KMS-11 (cell line): ENCODE results near the gene RNF145.

Experiments used
- H2AFZ ChIP-seq: fragments of 200-600 bp; sonication (generic); 2 replicates; pipeline ENCODE4 v1.6.1; 2016; ENCODE audit warnings: antibody characterized with exemption, mixed run types, low read depth
- H3K27ac ChIP-seq: fragments of 200-600 bp; sonication (generic); 2 replicates; pipeline ENCODE4 v1.6.1; 2016; ENCODE audit warnings: mild to moderate bottlenecking, mixed run types
- H3K27me3 ChIP-seq: fragments of 200-600 bp; sonication (generic); 2 replicates; pipeline ENCODE4 v1.6.1; 2017; ENCODE audit warnings: mild to moderate bottlenecking, low read depth, mixed run types, moderate library complexity; ENCODE audit not compliant: insufficient read depth
- H3K36me3 ChIP-seq: fragments of 200-600 bp; sonication (generic); 2 replicates; pipeline ENCODE4 v1.6.1; 2017; ENCODE audit warnings: mild to moderate bottlenecking, mixed run types; ENCODE audit not compliant: insufficient read depth
- H3K4me1 ChIP-seq: fragments of 200-600 bp; sonication (generic); 2 replicates; pipeline ENCODE4 v1.6.1; 2016; ENCODE audit warnings: mild to moderate bottlenecking, low read depth, mixed run types; ENCODE audit not compliant: poor library complexity, severe bottlenecking
- H3K4me2 ChIP-seq: fragments of 200-600 bp; sonication (generic); 2 replicates; pipeline ENCODE4 v1.7.0; 2016; ENCODE audit warnings: mild to moderate bottlenecking, mixed run types
- H3K4me3 ChIP-seq: fragments of 200-600 bp; sonication (generic); IDR thresholded peaks from 2 replicates; pipeline ENCODE4 v1.6.1; 2017; ENCODE audit warnings: low read depth, low read length, mixed read lengths; ENCODE audit not compliant: insufficient read depth
- H3K79me2 ChIP-seq: fragments of 200-600 bp; sonication (generic); 2 replicates; pipeline ENCODE4 v1.6.1; 2016; ENCODE audit warnings: low read depth, mixed run types; ENCODE audit not compliant: insufficient read depth
- H3K9ac ChIP-seq: fragments of 200-600 bp; sonication (generic); 2 replicates; pipeline ENCODE4 v1.6.1; 2016; ENCODE audit warnings: mild to moderate bottlenecking, mixed run types
- H4K20me1 ChIP-seq: fragments of 200-600 bp; sonication (generic); 2 replicates; pipeline ENCODE4 v1.6.1; 2016; ENCODE audit warnings: mild to moderate bottlenecking, mixed run types; ENCODE audit not compliant: insufficient read depth
- TF ChIP-seq, protein P1 (sequence below): fragments of 200-600 bp; sonication (generic); conservative IDR thresholded peaks from 2 replicates; pipeline ENCODE4 v1.6.1; 2017; ENCODE audit warnings: low read depth, mild to moderate bottlenecking, antibody characterized with exemption, low read length, moderate library complexity, mixed read lengths

The RNF145 gene

DNA sequence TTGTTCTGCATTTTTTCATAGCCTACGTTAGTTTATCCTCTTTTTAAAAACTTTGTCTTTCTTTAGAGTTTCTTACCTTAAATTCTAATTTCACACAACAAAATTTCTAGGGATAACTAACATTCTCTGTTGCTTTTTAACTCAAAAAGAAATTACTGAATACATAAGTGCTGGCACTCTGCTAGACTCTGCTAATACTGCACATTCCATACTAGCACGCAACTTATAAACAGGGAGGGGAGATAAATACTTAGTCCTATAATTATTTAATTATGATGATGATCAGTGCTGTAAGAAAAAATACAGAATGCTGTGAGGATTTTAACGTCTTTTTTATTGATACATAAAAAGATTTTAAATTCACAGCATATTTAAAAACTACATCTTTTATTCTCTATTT is 25.1 kb downstream of the RNF145 start:
- TF ChIP-seq, protein P1, sequence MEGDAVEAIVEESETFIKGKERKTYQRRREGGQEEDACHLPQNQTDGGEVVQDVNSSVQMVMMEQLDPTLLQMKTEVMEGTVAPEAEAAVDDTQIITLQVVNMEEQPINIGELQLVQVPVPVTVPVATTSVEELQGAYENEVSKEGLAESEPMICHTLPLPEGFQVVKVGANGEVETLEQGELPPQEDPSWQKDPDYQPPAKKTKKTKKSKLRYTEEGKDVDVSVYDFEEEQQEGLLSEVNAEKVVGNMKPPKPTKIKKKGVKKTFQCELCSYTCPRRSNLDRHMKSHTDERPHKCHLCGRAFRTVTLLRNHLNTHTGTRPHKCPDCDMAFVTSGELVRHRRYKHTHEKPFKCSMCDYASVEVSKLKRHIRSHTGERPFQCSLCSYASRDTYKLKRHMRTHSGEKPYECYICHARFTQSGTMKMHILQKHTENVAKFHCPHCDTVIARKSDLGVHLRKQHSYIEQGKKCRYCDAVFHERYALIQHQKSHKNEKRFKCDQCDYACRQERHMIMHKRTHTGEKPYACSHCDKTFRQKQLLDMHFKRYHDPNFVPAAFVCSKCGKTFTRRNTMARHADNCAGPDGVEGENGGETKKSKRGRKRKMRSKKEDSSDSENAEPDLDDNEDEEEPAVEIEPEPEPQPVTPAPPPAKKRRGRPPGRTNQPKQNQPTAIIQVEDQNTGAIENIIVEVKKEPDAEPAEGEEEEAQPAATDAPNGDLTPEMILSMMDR = no peak
- Histone ChIP-seq H3K4me2 (no peak overlapping the region), H3K27me3 (no peaks in the 10 kb centered on the region), H4K20me1 (no peaks in the 10 kb centered on the region), H3K4me3 (no peak overlapping the region), H3K4me1 (no peaks in the 10 kb centered on the region), H3K27ac (no peak overlapping the region), H2AFZ (no peak overlapping the region), H3K79me2 (peaks cover 4% of the 10 kb centered on the region; the same call in 1 of the 2 replicates), H3K36me3 (no peaks in the 10 kb centered on the region), H3K9ac (no peak overlapping the region)

DNA sequence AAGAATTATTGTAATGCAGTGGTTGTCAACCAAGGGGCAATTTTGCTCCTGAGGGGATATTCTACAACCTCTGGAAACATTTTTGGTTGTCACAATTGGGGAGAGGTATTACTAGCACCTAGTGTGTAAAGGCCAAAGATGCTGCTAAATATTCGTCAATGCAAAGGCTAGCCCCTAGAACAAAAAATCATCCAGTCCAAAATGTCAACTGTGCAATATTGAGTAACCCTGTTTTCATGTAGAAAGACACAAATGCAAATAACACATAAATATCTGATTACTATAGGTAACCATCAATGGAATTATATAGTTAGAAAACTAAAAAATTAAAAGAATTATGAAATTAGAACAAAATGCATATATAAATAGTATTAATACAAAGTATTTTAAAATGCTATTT is 26.1 kb downstream of the RNF145 start:
- Histone ChIP-seq H3K27me3 (no peaks in the 10 kb centered on the region), H3K36me3 (no peaks in the 10 kb centered on the region), H3K27ac (no peak overlapping the region), H4K20me1 (no peaks in the 10 kb centered on the region), H3K4me2 (no peak overlapping the region), H3K9ac (no peak overlapping the region), H3K4me3 (no peak overlapping the region), H3K79me2 (peaks cover 2% of the 10 kb centered on the region; the same call in 1 of the 2 replicates), H3K4me1 (no peaks in the 10 kb centered on the region), H2AFZ (no peak overlapping the region)
- TF ChIP-seq, protein P1 = no peak

DNA sequence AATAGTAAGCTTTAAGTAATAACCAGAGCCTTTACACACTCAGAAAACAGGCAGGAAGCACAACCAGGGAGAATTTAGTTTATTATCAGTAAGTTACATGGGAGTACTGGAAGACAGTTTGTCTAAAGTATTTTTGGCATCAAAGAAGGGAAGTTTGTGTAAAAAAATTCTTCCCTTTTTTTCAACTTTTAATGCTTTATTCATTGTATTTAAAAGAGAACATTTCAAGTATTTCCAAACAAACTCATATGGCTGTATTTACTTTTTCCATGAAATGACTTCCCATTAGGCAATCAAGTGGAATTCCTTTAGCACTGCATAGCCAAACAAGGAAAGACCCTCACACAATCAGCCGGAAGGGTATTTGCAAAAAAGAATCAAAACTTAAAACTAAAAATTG is 26.7 kb downstream of the RNF145 start:
- no peak overlapping the region for H3K4me2 ChIP-seq
- no peak overlapping the region for H3K27ac ChIP-seq
- H4K20me1 ChIP-seq = no peaks in the 10 kb centered on the region
- H2AFZ ChIP-seq = no peak overlapping the region
- no peaks in the 10 kb centered on the region for H3K36me3 ChIP-seq
- no peaks in the 10 kb centered on the region for H3K27me3 ChIP-seq
- no peaks in the 10 kb centered on the region for H3K79me2 ChIP-seq
- TF ChIP-seq, protein P1 = no peak
- no peak overlapping the region for H3K9ac ChIP-seq
- H3K4me1 ChIP-seq = no peaks in the 10 kb centered on the region
- no peak overlapping the region for H3K4me3 ChIP-seq

GRCh38 chr5:159181651-159182050 is 27.7 kb downstream of the RNF145 start:
- H3K9ac ChIP-seq = no peak overlapping the region
- no peak overlapping the region for H3K27ac ChIP-seq
- H3K36me3 ChIP-seq = no peaks in the 10 kb centered on the region
- H3K4me3 ChIP-seq = no peak overlapping the region
- H2AFZ ChIP-seq = no peak overlapping the region
- H3K4me1 ChIP-seq = no peaks in the 10 kb centered on the region
- no peak overlapping the region for H3K4me2 ChIP-seq
- H3K79me2 ChIP-seq = no peaks in the 10 kb centered on the region
- TF ChIP-seq, protein P1 = no peak
- no peaks in the 10 kb centered on the region for H3K27me3 ChIP-seq
- H4K20me1 ChIP-seq = no peaks in the 10 kb centered on the region

DNA sequence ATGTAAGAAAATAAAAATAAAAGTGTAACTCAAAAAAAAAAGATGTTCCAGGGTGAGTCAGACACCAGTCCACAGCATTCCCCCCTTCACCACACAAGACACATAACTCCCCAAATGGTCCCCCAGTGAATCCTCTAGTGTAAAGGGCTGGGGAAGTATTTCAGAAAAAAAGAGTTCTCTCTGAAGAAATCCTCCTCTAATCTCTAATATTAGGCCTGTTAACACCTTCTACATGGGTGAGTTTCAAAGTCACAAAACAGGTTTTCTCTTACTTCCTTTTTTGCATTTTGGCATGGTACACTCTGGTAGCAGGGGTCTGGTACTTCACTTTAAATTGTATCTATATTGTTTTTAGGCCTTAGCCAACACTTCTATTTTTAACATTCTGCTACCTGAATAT is 28.2 kb downstream of the RNF145 start:
- H3K36me3 ChIP-seq = no peaks in the 10 kb centered on the region
- no peaks in the 10 kb centered on the region for H4K20me1 ChIP-seq
- H3K4me1 ChIP-seq = no peaks in the 10 kb centered on the region
- TF ChIP-seq, protein P1 = no peak
- no peak overlapping the region for H3K27ac ChIP-seq
- no peaks in the 10 kb centered on the region for H3K79me2 ChIP-seq
- H3K9ac ChIP-seq = no peak overlapping the region
- no peak overlapping the region for H3K4me3 ChIP-seq
- no peaks in the 10 kb centered on the region for H3K27me3 ChIP-seq
- H2AFZ ChIP-seq = no peak overlapping the region
- no peak overlapping the region for H3K4me2 ChIP-seq
